HL-60 (cell line): ENCODE data around the gene NAGLU.

Experiments used
- DNase-seq, 2 experiments: peaks; one replicate each; pipeline ENCODE4 v3.0.0-alpha.2; 2010 to 2020; ENCODE audit warnings: low read depth in 1 of 2, low spot score in 1 of 2
- H3K27ac ChIP-seq: fragments of 250-450 bp; sonication (Bioruptor Pico); replicated peaks from 2 replicates; pipeline ENCODE4 v1.5.1; 2020; ENCODE audit warnings: mild to moderate bottlenecking, moderate library complexity
- H3K27me3 ChIP-seq: fragments of 250-450 bp; sonication (Bioruptor Pico); 2 replicates; pipeline ENCODE4 v1.5.1; 2021; ENCODE audit warnings: mild to moderate bottlenecking, moderate library complexity; ENCODE audit not compliant: insufficient read depth, poor library complexity, severe bottlenecking
- H3K4me3 ChIP-seq: replicated peaks from 2 replicates; pipeline ENCODE4 v1.5.1; 2011; ENCODE audit warnings: mild to moderate bottlenecking, control low read depth, low read length; ENCODE audit not compliant: insufficient read depth
- GABPA ChIP-seq: IDR thresholded peaks from 2 replicates; pipeline ENCODE4 v1.6.1; 2012; ENCODE audit warnings: low read depth
- POLR2AphosphoS5 ChIP-seq: IDR thresholded peaks from 2 replicates; pipeline ENCODE4 v1.6.1; 2012; ENCODE audit warnings: low read depth
- SPI1 ChIP-seq: IDR thresholded peaks from 2 replicates; pipeline ENCODE4 v1.6.1; 2012; ENCODE audit warnings: low read depth, mild to moderate bottlenecking, borderline replicate concordance
- TF ChIP-seq, protein P1 (sequence below): IDR thresholded peaks from one replicate; pipeline ENCODE4 v1.5.1; 2011; ENCODE audit warnings: low read length, control low read depth, inconsistent platforms; ENCODE audit not compliant: insufficient read depth
- TF ChIP-seq, protein P2 (sequence below): IDR thresholded peaks from 2 replicates; pipeline ENCODE4 v1.6.1; 2012; ENCODE audit warnings: low read depth; ENCODE audit not compliant: insufficient replicate concordance

Gene NAGLU

DNA sequence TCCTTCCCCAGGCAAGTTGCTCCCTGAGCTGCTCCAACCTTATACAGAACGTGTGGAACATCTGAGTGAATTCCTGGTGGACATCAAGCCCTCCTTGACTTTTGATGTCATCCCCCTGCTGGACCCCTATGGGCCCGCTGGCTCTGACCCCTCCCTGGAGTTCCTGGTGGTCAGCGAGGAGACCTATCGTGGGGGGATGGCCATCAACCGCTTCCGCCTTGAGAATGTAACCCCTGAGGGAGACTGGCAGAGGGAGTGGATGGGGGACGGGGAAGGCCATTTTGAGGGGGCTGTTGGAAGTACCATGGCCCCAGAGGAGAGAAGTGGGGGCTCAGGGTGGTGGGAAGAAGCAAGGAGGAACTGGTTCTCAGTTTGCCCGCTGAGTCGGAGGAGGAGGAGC lies 27.9 kb downstream of the NAGLU start:
- TF ChIP-seq, protein P1, sequence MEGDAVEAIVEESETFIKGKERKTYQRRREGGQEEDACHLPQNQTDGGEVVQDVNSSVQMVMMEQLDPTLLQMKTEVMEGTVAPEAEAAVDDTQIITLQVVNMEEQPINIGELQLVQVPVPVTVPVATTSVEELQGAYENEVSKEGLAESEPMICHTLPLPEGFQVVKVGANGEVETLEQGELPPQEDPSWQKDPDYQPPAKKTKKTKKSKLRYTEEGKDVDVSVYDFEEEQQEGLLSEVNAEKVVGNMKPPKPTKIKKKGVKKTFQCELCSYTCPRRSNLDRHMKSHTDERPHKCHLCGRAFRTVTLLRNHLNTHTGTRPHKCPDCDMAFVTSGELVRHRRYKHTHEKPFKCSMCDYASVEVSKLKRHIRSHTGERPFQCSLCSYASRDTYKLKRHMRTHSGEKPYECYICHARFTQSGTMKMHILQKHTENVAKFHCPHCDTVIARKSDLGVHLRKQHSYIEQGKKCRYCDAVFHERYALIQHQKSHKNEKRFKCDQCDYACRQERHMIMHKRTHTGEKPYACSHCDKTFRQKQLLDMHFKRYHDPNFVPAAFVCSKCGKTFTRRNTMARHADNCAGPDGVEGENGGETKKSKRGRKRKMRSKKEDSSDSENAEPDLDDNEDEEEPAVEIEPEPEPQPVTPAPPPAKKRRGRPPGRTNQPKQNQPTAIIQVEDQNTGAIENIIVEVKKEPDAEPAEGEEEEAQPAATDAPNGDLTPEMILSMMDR, result no peak
- TF ChIP-seq GABPA (no peak), POLR2AphosphoS5 (no peak), SPI1 (no peak)
- TF ChIP-seq, protein P2, sequence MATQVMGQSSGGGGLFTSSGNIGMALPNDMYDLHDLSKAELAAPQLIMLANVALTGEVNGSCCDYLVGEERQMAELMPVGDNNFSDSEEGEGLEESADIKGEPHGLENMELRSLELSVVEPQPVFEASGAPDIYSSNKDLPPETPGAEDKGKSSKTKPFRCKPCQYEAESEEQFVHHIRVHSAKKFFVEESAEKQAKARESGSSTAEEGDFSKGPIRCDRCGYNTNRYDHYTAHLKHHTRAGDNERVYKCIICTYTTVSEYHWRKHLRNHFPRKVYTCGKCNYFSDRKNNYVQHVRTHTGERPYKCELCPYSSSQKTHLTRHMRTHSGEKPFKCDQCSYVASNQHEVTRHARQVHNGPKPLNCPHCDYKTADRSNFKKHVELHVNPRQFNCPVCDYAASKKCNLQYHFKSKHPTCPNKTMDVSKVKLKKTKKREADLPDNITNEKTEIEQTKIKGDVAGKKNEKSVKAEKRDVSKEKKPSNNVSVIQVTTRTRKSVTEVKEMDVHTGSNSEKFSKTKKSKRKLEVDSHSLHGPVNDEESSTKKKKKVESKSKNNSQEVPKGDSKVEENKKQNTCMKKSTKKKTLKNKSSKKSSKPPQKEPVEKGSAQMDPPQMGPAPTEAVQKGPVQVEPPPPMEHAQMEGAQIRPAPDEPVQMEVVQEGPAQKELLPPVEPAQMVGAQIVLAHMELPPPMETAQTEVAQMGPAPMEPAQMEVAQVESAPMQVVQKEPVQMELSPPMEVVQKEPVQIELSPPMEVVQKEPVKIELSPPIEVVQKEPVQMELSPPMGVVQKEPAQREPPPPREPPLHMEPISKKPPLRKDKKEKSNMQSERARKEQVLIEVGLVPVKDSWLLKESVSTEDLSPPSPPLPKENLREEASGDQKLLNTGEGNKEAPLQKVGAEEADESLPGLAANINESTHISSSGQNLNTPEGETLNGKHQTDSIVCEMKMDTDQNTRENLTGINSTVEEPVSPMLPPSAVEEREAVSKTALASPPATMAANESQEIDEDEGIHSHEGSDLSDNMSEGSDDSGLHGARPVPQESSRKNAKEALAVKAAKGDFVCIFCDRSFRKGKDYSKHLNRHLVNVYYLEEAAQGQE, result no peak
- no peaks in the 10 kb centered on the region for H3K27me3 ChIP-seq
- H3K27ac ChIP-seq, result peak overlapping the region; percentile 94
- peak overlapping the region; percentile 85; the same call in 1 of the 2 replicates for H3K4me3 ChIP-seq
- DNase-seq, result no peak

GRCh38 chr17:42564815-42565522 lies 28.9 kb downstream of the NAGLU start:
- Histone ChIP-seq H3K4me3 (no peak overlapping the region), H3K27ac (no peak overlapping the region), H3K27me3 (no peaks in the 10 kb centered on the region)
- DNase-seq, result no peak
- no peak for TF ChIP-seq GABPA
- TF ChIP-seq SPI1, result no peak

GRCh38 chr17:42565523-42566214 lies 29.6 kb downstream of the NAGLU start:
- no peaks in the 10 kb centered on the region for H3K27me3 ChIP-seq
- H3K27ac ChIP-seq, result no peak overlapping the region; the same call in 1 of the 2 replicates
- DNase-seq, result no peak
- no peak for TF ChIP-seq POLR2AphosphoS5
- H3K4me3 ChIP-seq, result no peak overlapping the region

GRCh38 chr17:42566215-42566882 lies 30.3 kb downstream of the NAGLU start:
- DNase-seq, result no peak
- no peaks in the 10 kb centered on the region for H3K27me3 ChIP-seq
- H3K4me3 ChIP-seq, result peak overlapping the region; percentile 82
- peak overlapping the region; percentile 97 for H3K27ac ChIP-seq
- TF ChIP-seq, protein P2, result no peak
- TF ChIP-seq, protein P1, result no peak
- no peak for TF ChIP-seq GABPA
- no peak for TF ChIP-seq POLR2AphosphoS5
- no peak for TF ChIP-seq SPI1
